ENCODE data around the gene BTBD9. TPM values are rescaled to one million over a fixed set of nuclear protein-coding genes. Genes with fewer than 3 reads are reported as not detected.

Gene BTBD9
- polyA plus RNA-seq, 1 donor (not counting 4 experiments of a cell fraction or from before 2014, with no cell fraction given): 6.8 TPM

- TF ChIP-seq EZH2 (IDR thresholded peaks at IDR 0.05; ENCODE audit: low read length) (no peak), CTCF (optimal IDR thresholded peaks at IDR 0.05 in 1 of 3, IDR thresholded peaks at IDR 0.05 in 1 of 3, conservative IDR thresholded peaks at IDR 0.05 in 1 of 3; ENCODE audit: extremely low read depth in 1 of 3, insufficient read depth in 2 of 3, low read length in 3 of 3) (no peak)
- Histone ChIP-seq H3K4me1 (ENCODE audit: control insufficient read depth, extremely low read depth, insufficient read depth, low read length) (no peaks in the 10 kb centered on the region), H3K27me3 (ENCODE audit: control insufficient read depth, extremely low read depth, insufficient read depth, low read length) (no peaks in the 10 kb centered on the region), H3K9me1 (ENCODE audit: control insufficient read depth, extremely low read depth, insufficient read depth, low read length) (no peaks in the 10 kb centered on the region), H3K79me2 (ENCODE audit: control insufficient read depth, insufficient read depth, low read length) (no peaks in the 10 kb centered on the region), H3K36me3 (ENCODE audit: control insufficient read depth in 2 of 2, extremely low read depth in 1 of 2, insufficient read depth in 2 of 2, low read length in 2 of 2) (peaks cover 18 to 28% of the 10 kb centered on the region in 2 experiments), H3K4me2 (ENCODE audit: control insufficient read depth, extremely low read depth, insufficient read depth, low read depth, low read length) (no peak overlapping the region), H4K20me1 (ENCODE audit: control insufficient read depth, extremely low read depth, insufficient read depth, low read length) (no peaks in the 10 kb centered on the region), H3K27ac (ENCODE audit: control insufficient read depth, insufficient read depth, low read length) (no peak overlapping the region), H3K4me3 (ENCODE audit: control insufficient read depth in 2 of 3, extremely low read depth in 1 of 3, insufficient read depth in 2 of 3, low read depth in 1 of 3, low read length in 3 of 3) (no peak overlapping the region), H3K9me3 (ENCODE audit: control insufficient read depth, low read depth, low read length) (no peaks in the 10 kb centered on the region), H3K9ac (ENCODE audit: control insufficient read depth, extremely low read depth, insufficient read depth, low read length) (no peak overlapping the region), H2AFZ (ENCODE audit: control insufficient read depth, low read length) (no peak overlapping the region)
- dilution Hi-C loops (cut with MboI; ENCODE audit: extremely low pct_ligation_motif_present, low sequenced_read_pairs): no loop called here
- no peak for DNase-seq (ENCODE audit: low read depth, low spot score)
- FAIRE-seq: no peak
Measured at GRCh38 chr6:38676974-38677544, 37.3 kb upstream of the BTBD9 start.

GRCh38 chr6:38676236-38676973 lies 36.7 kb upstream of the BTBD9 start:
- Histone ChIP-seq H3K27ac (ENCODE audit: control insufficient read depth, insufficient read depth, low read length) (no peak overlapping the region), H3K4me2 (ENCODE audit: control insufficient read depth, extremely low read depth, insufficient read depth, low read depth, low read length) (no peak overlapping the region), H3K4me1 (ENCODE audit: control insufficient read depth, extremely low read depth, insufficient read depth, low read length) (no peaks in the 10 kb centered on the region), H4K20me1 (ENCODE audit: control insufficient read depth, extremely low read depth, insufficient read depth, low read length) (no peaks in the 10 kb centered on the region), H2AFZ (ENCODE audit: control insufficient read depth, low read length) (no peak overlapping the region), H3K27me3 (ENCODE audit: control insufficient read depth, extremely low read depth, insufficient read depth, low read length) (no peaks in the 10 kb centered on the region), H3K9me1 (ENCODE audit: control insufficient read depth, extremely low read depth, insufficient read depth, low read length) (no peaks in the 10 kb centered on the region), H3K4me3 (ENCODE audit: control insufficient read depth in 2 of 3, extremely low read depth in 1 of 3, insufficient read depth in 2 of 3, low read depth in 1 of 3, low read length in 3 of 3) (no peak overlapping the region), H3K9me3 (ENCODE audit: control insufficient read depth, low read depth, low read length) (no peaks in the 10 kb centered on the region), H3K36me3 (ENCODE audit: control insufficient read depth in 2 of 2, extremely low read depth in 1 of 2, insufficient read depth in 2 of 2, low read length in 2 of 2) (peaks cover 13 to 22% of the 10 kb centered on the region in 2 experiments), H3K79me2 (ENCODE audit: control insufficient read depth, insufficient read depth, low read length) (no peaks in the 10 kb centered on the region), H3K9ac (ENCODE audit: control insufficient read depth, extremely low read depth, insufficient read depth, low read length) (no peak overlapping the region)
- no peak for TF ChIP-seq CTCF (optimal IDR thresholded peaks at IDR 0.05 in 1 of 3, IDR thresholded peaks at IDR 0.05 in 1 of 3, conservative IDR thresholded peaks at IDR 0.05 in 1 of 3; ENCODE audit: extremely low read depth in 1 of 3, insufficient read depth in 2 of 3, low read length in 3 of 3)
- no peak for TF ChIP-seq EZH2 (IDR thresholded peaks at IDR 0.05; ENCODE audit: low read length)
- DNase-seq (ENCODE audit: low read depth, low spot score): no peak
- dilution Hi-C loops (cut with MboI; ENCODE audit: extremely low pct_ligation_motif_present, low sequenced_read_pairs): no loop called here
- FAIRE-seq: no peak
